HG03045 (cell line): ENCODE measurements around the gene NRXN2.

Experiments
- ATAC-seq: cut with Tn5 transposase; IDR thresholded peaks from one replicate; pipeline ENCODE4 v1.9.1; 2021; ENCODE audit warnings: mild to moderate bottlenecking, moderate library complexity; ENCODE audit not compliant: unreplicated experiment

Gene NRXN2

DNA sequence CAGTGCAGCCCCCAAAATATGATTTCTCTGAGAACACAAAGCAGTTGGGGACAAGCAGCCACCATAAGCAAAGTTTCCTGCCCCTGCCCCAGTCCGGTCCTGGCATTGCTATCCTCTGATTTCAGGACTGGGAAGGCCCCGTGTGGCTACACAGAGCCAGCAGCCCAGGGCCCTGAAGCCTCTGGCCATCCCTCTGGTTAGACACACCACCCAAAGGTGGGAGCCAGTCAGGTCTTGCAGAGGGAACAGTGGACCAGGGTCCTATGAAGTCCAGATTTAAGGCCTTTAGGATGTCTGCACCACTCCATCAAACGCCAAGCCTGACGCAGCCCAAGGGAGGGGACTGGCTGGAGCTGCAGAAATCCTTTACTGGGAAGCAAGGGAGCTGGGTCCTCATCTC, 68.6 kb downstream of the NRXN2 start:
- no peak for ATAC-seq

DNA sequence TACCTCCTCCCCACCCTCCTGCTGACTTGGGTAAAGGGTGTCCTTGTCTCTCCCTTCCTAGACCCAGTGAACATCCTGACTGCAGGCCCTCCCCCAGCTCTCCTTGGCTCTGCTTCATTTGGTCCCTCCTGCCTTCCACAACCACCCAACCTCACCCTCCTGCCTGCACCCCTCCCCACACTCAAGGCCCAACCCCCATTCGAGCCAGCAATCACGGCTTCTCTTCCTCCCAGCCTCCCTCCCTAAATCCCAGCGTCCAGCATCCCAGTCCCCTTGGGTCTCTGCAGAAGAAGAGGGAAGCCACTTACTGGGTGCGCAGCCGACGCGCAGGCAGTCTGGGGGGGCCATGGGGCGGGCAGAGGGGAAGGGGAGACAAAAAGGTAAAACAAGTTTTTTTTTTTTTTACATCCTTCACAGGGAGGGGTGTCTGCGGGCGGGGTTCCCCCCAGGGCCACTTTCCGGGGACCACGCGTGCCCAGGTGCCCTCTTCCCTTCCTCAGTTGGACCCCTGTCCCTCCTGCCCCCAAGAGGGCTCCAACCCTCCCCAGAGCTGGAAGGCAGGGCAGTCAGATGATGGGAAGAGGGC, 69.5 kb downstream of the NRXN2 start:
- no peak for ATAC-seq

DNA sequence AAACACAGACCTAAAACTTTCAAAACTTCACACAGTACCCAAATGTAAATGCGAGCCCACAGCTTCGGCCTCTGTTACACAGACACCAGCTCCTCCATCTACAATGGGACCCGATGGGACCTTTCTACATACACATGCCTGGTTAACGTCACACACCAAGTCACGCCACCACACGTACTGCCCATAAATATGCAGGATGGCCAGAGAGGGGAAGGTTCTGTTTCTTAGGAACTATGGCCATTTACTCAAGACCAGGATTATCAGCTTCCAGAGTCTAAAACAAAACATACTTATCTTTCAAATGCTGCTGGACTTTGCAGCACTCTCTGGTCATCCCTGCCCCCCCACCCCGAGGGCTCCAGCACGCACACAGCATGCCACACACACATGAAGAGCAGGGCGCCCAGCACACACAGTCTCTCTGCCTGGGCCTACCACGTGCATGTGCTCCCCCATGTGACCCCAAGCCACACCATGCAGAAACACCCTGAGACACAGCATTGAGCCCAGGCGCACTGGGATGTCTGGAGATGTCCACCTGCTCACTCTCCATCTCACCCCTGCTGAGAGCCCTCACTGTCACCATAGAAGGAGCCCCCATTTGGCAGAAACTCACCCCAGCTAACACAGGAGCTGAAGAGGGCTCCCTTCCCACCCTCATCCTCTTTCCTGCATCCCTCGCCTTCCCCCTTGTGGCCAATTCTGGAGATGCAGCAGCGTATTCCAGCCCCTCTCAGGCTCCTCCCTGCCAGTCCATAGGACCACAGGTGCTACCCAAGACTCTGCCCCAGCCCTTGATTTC, 70.2 kb downstream of the NRXN2 start:
- no peak for ATAC-seq

DNA sequence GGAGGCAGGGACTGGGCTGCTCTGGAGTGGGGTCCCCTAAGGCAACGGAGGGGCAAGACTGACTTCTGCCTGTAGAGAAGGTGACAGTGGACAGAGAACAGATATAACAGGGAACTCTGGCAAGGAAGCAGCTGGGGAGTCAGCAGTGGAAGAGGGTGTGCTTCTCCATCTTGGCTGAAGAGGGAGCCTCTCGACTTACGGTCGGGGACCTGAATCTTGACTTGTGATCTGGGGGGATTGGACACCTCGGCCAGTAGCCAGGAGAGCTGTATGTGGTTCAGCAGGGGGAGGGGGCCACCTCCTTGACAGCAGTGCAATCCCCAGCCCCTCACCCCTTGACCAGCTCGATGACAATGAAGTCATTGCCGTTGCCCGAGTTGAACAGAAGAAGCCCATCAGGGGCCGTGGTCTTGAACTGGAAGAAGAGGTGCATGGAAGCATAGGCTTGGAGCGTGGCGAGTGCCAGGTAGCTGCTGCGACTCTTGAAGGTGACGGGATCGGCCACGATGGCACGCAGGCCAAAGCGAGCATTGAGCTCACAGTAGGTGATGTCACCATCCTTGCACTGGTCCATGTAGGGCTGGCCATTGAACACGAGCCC, 72.0 kb downstream of the NRXN2 start:
- ATAC-seq, result no peak

DNA sequence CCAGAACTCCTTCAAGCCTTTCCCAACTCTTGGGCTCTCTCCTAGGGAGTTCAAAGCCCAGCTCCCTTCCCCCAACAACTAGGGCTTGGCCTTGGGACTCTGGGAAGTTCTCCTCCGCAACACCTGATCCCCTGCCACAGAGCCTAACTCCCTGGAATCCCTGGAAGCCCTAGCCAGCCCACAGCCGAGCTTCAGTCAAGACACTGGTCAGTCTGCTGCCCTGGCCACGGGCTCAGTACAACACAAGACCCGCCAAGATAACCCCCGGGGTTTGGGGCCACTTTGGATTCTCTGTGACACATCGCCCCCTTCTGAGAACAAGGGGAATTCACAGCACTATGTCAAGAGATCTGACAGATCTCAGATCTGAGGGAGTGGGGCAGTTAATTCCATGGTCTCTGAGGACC, 73.7 kb downstream of the NRXN2 start:
- no peak for ATAC-seq

DNA sequence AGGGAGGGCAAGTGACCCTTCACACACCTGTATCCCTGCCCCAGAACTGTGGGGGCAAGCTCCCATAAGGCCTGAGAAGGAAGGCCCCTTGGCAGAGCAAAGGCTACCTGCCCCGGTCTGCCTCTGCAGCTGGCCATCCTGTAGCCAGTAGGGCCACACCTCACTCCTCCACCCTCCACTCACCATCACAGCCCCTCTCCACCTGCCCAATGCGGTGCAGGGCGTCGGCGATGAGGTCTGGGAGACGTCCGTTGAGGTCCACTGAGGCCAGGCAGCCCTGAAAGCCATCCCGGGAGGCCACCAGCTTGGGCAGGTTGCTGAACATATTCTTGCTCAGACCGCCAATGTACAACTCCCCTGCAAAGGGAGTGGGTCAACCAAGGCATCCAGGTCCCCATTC, 74.4 kb downstream of the NRXN2 start:
- ATAC-seq, result no peak

DNA sequence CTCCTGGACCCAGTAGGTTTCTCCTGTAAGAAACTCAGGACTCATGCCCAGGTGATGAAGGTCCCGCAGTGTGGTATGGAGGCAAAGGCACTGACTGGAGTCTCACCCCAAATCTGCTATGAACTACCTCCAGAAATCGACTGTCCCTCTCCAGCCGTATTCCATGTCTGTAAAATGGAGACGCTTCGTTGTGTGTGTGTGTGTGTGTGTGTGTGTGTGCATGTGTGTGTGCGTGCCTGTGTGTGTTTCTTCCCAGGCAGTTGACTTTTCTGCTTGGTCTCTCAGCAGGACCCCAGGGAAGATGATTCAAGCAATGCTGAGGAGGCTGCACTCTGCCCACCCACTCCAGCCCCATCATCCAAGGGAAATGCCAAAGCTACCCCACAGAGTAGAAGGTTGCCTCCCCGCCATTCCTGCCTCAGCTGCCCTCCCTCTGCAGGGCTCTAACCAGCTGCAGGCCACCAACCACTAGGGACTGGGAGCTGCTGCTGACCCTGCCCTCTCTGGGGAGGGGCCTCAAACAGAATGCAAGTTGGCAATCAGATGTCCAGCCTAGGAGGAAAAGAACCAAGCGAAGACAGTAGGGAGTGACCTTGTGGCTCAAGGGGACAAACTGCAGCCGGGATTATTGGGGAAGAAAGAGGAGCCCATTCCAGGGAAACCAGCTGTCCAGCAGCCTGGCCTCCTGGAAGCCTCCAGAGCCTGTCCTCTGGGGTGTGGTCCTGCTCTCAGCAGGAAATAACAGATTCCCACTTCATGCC, 75.8 kb downstream of the NRXN2 start:
- ATAC-seq, result no peak

DNA sequence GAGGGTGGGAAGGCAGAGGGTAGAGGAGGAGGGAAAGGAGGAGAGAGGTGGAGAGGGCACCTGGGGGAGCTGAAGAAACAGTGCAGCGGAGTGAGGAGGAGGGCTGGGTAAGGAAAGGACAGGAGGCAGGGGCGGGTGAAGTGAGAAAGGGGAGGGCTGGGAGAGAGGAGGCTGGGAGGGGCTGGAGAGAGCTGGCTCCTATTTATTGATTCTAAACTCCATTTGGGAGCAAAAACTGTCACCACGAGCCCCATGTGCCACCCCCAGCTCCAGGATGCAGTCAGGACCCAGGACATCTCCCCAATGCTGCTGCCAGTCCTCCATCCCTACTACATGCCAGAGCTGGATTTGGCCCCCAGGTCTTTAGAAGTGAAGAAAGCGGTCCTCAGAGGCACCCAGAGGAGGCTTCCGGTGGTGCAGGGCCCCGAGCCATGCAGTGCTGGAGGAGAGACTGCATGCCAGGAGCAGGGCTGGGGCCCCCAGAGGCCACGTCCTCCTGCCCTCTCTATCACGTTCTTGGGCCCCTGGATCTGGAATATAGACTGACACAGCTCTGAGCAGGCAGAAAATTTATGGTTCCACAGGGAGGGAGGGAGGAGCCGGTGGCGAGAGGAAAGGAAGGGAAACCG, 78.2 kb downstream of the NRXN2 start:
- ATAC-seq, result no peak

DNA sequence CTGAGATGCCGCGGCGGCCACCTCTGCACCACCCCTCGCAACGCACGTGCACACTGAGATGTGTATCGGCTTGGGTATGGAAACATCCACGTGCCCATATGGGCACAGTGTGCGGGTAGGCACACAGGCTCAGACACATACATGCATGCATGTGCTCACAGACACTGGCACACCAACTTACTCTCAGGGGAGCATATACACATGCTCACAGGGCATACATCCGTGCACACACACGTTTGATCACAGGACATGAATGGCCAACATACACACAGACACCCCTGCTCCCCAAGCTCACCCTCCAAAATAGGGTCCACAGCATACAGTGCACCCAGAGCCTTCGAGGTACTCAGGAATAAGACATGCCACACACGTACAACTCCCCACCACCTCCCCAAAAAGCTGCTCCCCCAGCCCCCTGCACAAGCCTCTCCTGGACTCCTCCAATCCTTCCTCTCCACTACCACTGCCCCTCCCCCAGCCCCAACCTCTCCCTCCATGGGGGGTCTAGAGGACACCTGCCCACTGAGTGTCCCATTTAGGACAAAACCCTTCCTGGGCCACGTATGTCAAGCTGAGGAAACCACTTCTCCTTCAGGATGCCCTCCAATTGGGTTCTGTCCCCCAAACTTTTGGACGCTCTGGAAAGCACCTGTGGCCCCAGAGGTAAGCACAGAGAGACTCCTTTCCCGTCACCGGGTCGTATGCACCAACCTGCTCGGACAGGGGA, 78.9 kb downstream of the NRXN2 start:
- ATAC-seq, result no peak

DNA sequence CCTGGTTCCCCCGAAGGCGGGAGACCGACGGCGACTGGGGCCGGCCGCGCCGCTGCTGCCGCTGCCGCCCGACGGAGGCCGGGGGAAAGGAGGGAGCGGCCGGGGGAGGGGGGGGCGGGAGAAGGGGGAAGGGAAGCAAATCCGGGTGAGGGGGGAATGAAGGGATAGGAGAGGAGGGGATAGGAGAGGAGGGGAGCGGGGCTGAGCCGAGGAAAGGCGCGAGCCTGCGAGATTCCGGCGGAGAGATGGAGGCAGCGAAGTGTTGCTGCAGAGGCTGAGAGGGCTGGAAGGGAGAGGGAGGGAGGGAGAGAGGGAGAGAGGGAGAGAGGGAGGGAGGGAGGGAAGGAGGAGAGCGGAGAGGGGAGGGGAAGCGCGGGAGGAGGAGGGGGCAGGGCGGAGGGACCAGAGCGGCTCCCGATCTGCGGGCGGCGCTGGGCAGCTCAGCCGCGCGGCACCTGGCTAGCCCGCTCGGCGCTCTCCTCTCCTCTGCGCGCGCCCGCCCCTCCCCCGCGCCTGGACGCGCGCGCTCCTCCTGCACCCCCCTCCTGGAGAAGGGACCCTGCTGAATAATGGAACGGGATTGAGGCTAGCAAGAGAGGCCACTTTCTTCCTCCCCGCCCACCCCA, 79.6 kb downstream of the NRXN2 start:
- no peak for ATAC-seq

DNA sequence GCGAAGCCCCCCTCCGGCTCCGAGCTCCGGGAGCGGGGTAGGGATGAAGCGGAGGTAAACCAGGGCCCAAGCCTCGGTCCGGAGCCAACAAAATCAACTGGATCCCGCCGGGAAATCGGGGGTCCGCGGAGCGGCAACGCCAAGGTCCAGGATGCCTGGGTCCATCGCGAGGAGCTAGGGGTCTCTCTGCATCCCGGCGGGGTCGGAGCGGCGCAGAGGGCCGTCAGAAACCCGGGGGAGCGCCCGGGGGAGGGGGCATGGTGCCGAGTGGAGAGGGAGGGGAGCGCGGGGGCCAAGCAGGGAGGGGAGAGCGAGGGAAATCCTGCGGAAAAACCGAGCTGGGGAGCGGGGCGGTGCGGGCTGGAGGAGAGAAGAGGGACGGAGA, 80.1 kb downstream of the NRXN2 start:
- ATAC-seq, result no peak

DNA sequence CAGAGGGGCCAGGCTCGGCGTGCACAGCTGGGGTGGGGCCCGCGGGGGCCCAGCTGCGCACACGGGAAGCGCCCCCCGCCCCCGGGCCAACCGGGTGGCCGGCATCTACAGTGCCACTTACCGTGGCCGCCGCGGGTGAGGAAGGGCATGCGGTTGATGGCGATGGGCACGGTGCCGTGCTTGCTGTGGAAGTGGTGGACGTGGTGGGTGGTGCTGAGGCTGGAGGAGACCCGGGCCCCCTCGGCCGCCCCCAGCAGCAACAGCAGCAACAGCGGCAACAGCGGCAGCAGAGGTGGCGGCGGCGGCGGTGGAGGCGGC, 80.6 kb downstream of the NRXN2 start:
- no peak for ATAC-seq

DNA sequence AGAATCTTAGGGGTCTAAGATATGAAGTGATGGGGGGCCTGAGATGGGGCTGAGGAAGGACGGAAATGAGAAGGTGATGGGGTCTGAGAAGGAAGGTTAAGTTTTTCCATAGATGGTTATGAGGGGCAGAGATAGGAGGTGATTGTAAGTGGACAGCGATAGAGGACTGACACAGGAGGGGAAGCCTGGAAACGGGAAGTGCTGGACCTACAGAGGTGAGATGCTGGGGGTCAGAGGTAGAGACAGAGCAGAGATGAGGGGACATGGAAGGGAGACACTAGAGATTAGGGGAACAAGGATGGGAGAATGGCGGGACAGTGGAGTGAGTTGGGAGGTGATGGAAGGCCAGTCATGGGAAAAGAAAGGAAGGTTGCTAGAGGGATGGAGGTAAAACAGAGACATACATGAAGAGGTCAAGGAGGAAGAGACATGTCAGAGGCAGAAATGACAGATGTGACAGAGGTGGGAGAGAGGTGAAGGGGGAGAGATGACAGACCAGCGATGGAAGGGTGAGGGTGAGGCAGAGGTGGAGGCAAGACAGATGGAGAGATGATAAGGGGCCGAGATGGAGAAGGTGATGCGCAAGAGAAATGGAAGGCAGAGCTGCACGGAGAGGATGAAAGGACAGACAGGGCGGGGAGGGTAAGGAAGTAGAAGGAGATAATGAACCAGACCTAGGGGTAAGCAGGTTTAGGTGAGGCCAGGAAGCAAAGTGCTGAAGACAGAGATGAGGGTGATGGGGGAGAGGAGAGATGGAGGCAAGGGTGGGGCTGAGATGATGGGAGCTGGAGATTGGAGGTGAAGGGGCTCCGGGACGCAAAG, 81.2 kb downstream of the NRXN2 start:
- no peak for ATAC-seq

DNA sequence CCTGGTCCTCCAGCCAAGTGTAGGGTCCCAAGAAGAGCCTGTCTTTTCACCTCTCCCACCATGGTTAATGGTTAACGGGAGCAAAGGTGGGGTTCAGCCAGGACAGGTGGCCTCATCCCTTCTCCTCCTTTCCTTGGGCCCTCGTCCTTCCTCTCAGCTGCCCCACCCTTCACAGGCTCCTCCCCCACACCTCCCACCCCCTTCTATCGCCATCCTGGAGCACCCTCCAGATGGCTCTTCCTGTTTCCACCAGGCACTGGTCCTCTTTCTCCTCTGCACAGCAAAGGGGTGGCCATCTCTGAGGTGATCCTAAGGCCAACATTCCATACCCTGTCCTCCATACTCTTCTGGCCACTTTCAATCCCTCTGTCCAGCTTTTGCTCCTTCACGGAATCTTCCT, 83.1 kb downstream of the NRXN2 start:
- ATAC-seq, result no peak

DNA sequence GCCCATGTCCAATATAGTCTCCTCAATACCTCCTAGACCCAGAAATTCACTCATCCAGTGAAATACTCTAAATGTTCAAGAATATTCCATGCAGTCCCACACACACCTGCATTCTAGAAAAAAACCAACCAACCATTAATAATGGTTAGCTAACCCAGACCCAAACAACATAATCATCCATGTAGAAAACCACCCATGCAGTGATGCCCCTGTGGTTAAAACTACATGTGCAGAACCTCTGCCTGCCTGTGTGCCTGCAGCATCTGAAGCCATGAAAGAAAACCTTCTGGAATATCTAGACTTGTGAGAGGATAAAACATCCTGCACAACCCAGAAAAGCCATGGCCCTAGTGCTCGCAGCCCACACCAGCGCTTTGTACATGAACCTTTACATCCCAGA, 84.2 kb downstream of the NRXN2 start:
- ATAC-seq, result no peak

DNA sequence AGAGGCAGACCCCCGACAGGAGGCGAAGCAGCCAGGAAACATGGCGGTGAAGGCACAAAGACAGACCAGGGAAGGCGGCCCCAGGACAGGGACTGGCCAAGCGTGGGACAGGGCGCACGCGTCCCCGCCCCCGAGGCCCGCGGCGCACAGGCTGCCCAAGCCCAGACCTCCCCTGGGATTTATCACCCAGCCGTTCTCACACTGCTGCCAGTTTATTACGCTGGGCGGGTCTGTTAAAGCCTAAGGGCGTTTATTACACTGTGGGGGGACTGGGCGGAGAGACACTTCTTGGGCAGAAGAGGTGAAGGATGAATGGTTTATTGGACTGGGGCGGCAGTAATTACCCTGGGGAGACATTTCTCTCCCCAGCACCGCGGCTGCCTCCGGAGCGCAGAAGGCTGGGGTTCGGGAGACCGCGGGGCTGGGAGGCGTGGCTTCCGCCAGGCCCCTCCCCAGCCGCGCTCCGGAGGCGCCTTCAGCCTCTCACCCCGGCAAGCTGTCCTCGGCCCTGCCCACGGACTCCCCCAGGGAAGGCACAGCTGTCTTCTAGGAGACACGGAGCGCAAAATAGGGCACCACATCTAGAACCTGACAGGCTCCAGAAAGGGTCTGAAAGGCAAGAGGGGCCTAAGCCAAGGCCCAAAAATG, 84.9 kb downstream of the NRXN2 start:
- ATAC-seq, result no peak

DNA sequence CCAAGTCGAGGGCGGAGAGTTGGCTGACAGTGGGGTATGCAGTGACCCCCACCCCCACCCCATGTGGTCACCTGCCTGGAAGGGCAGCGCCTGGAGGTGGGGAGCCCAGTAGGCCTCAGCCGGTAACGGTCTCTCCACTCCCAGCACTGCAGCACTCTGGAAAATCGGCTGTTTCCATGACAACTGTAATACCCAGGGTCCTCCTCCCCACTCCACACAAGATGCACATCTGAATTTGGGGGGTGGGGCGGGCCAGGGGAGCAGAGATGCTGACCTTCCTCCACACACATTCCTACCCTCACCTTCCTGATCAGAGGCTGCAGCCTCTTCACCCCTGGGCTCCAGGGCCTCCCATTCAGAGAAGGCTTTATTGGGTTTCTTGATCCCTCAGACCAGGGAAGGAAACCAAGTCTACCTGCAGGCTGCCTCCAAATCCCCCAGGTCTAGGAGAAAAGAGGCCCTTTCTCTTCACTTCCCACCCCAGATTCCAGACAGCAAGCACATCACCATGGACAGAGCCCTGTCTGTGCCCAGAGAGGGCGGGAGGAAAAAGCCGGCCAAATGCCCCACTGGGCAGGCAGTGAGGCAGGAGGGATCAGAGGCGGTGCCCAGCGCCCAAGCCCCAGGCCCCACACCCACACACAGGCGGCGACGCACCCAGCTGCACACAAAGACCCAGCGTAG, 85.5 kb downstream of the NRXN2 start:
- ATAC-seq, result no peak

DNA sequence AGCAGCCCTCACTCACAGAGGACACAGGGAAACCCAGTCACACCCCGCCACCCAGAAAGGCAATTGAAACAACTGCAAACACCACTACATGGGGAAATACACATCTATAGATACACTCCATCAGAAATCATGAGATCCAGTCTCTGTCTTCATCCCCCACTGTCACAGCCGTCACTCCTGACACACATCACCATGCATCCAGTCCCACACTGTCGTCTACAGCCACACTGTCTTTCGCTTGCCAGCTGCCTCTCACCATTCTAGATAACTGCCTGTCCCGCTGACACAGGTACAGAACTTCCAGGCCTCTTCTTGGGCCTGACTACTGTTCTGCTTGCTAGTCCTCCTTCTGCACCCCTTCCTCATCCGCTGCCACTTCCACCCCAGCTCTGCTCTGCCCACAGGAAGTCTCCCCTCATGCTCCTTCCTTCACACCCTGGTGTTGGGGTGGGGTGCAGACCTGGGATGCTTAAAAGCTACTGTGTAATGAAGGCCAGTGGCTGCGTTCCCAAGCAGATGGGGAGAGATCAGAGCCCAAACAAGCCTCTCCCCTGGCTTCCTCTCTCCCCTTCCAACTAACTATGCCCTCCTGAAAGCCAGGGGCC, 89.3 kb downstream of the NRXN2 start:
- no peak for ATAC-seq
